Peyer's patch (tissue), 4 donors: Measurements from ENCODE around the gene CACNA2D3.

Experiments used
- POLR2A ChIP-seq, 2 donors: fragments of 450-650 bp; IDR thresholded peaks; one replicate each; pipeline ENCODE4 v1.5.1; 2017; ENCODE audit warnings: antibody characterized with exemption in 2 of 2, mild to moderate bottlenecking in 2 of 2, moderate library complexity in 2 of 2
- TF ChIP-seq, protein P1 (sequence below), 6 experiments: fragments of 450-650 bp in 4 of 6; fragments of 200-600 bp in 2 of 6; sonication (generic) in 1 of 6; IDR thresholded peaks; one replicate each; pipeline ENCODE4 v1.5.1; 2017 to 2019; ENCODE audit warnings: antibody characterized with exemption in 6 of 6, mild to moderate bottlenecking in 3 of 6, moderate library complexity in 1 of 6

DNA sequence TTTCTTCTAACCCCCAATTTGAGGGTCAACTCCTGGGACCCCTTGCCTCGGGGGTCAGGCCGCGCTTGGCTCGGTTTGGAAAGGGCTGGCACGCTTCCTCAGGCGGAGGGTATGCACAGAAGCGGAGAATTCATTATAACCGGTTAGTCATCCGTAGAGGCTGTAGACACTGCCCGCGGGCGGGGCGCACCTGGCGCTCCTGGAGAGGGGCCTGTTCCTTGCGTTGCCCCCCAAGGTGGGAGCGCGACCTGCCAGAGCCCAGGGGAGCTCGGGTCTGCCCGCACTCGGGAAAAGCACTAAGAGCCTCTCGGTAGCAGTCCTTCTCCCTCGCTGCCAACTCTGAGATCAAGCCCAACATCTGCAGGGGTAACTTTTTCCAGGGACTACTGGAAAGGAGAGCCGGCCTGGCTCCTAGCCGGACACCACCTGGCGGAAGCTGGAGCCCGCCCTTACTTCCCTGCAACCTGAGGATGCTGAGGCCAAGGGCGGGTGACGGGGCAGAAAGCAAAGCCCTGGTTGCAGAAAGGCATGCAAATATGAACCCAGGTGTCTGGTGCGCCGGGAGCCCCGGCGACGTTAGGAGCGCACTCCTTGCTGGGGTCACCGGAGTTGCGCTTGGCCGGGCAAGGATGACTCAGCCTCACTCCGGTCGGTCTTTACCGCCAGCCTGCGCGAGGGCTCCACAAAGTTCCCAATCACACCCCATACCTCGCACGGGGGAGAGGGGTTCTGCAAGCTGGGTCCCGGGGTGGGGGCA is 1.5 kb upstream of the CACNA2D3 start:
- TF ChIP-seq, protein P1, sequence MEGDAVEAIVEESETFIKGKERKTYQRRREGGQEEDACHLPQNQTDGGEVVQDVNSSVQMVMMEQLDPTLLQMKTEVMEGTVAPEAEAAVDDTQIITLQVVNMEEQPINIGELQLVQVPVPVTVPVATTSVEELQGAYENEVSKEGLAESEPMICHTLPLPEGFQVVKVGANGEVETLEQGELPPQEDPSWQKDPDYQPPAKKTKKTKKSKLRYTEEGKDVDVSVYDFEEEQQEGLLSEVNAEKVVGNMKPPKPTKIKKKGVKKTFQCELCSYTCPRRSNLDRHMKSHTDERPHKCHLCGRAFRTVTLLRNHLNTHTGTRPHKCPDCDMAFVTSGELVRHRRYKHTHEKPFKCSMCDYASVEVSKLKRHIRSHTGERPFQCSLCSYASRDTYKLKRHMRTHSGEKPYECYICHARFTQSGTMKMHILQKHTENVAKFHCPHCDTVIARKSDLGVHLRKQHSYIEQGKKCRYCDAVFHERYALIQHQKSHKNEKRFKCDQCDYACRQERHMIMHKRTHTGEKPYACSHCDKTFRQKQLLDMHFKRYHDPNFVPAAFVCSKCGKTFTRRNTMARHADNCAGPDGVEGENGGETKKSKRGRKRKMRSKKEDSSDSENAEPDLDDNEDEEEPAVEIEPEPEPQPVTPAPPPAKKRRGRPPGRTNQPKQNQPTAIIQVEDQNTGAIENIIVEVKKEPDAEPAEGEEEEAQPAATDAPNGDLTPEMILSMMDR (IDR thresholded peaks at IDR 0.05): no peak
- TF ChIP-seq POLR2A (IDR thresholded peaks at IDR 0.05): no peak
